OCI-LY1 (cell line): Measurements from ENCODE around the gene SEMA4G.

Source experiments
- H2AFZ ChIP-seq: fragments of 200-600 bp; sonication (generic), shearing (Covaris generic); 2 replicates; pipeline ENCODE4 v1.6.0; 2014; ENCODE audit warnings: antibody characterized with exemption, mild to moderate bottlenecking, low read length
- H3F3A ChIP-seq: fragments of 200-600 bp; sonication (generic), shearing (Covaris generic); 2 replicates; pipeline ENCODE4 v1.6.0; 2014; ENCODE audit warnings: mild to moderate bottlenecking, antibody characterized with exemption, low read length, moderate library complexity; ENCODE audit not compliant: insufficient read depth
- H3K27ac ChIP-seq: fragments of 200-600 bp; sonication (generic); 2 replicates; pipeline ENCODE4 v1.5.1; 2014; ENCODE audit warnings: low read length, mixed run types, mild to moderate bottlenecking, low read depth; ENCODE audit not compliant: poor library complexity, severe bottlenecking
- H3K27me3 ChIP-seq: fragments of 200-600 bp; sonication (generic); 2 replicates; pipeline ENCODE4 v1.6.0; 2014; ENCODE audit warnings: antibody characterized with exemption, mild to moderate bottlenecking, low read length, moderate library complexity; ENCODE audit not compliant: insufficient read depth
- H3K36me3 ChIP-seq: fragments of 200-600 bp; sonication (generic); 2 replicates; pipeline ENCODE4 v1.6.1; 2014; ENCODE audit warnings: mild to moderate bottlenecking, antibody characterized with exemption, low read length, moderate library complexity, mixed read lengths; ENCODE audit not compliant: insufficient read depth
- H3K4me1 ChIP-seq: fragments of 200-600 bp; sonication (generic); 2 replicates; pipeline ENCODE4 v1.5.1; 2014; ENCODE audit warnings: mild to moderate bottlenecking, low read length, moderate library complexity; ENCODE audit not compliant: insufficient read depth, severe bottlenecking
- H3K4me2 ChIP-seq: fragments of 200-600 bp; sonication (generic), shearing (Covaris generic); 2 replicates; pipeline ENCODE4 v1.6.1; 2014; ENCODE audit warnings: low read length
- H3K4me3 ChIP-seq: fragments of 200-600 bp; sonication (generic); 2 replicates; pipeline ENCODE4 v1.5.1; 2014; ENCODE audit warnings: low read length, low read depth, mild to moderate bottlenecking, mixed read lengths; ENCODE audit not compliant: poor library complexity, severe bottlenecking
- H3K79me2 ChIP-seq: fragments of 200-600 bp; shearing (Covaris generic); 2 replicates; pipeline ENCODE4 v1.6.1; 2016; ENCODE audit warnings: mixed run types, low read length, mixed read lengths; ENCODE audit not compliant: insufficient read depth
- H3K9ac ChIP-seq: fragments of 200-600 bp; sonication (generic), shearing (Covaris generic); 2 replicates; pipeline ENCODE4 v1.6.1; 2014; ENCODE audit warnings: mild to moderate bottlenecking, low read length, mixed read lengths
- H3K9me2 ChIP-seq: fragments of 200-600 bp; sonication (generic), shearing (Covaris generic); 2 replicates; pipeline ENCODE4 v1.6.1; 2014; ENCODE audit warnings: low read depth, mild to moderate bottlenecking, low read length, mixed read lengths
- H3K9me3 ChIP-seq: fragments of 200-600 bp; shearing (Covaris generic); 2 replicates; pipeline ENCODE4 v1.6.1; 2014; ENCODE audit warnings: low read length, mixed read lengths
- H4K20me1 ChIP-seq: fragments of 200-600 bp; sonication (generic), shearing (Covaris generic); 2 replicates; pipeline ENCODE4 v1.6.0; 2016; ENCODE audit warnings: mild to moderate bottlenecking, low read length; ENCODE audit not compliant: insufficient read depth
- EZH2 ChIP-seq: fragments of 200-600 bp; sonication (generic), shearing (Covaris generic); IDR thresholded peaks from 2 replicates; pipeline ENCODE4 v1.8.0; 2017; ENCODE audit warnings: borderline replicate concordance, mixed run types, mild to moderate bottlenecking, antibody characterized with exemption, low read length, moderate library complexity, mixed read lengths
- TF ChIP-seq, protein P1 (sequence below): fragments of 200-600 bp; sonication (generic), shearing (Covaris generic); IDR thresholded peaks from 2 replicates; pipeline ENCODE4 v1.5.1; 2017; ENCODE audit warnings: mild to moderate bottlenecking, antibody characterized with exemption, low read length, moderate library complexity, mixed read lengths

Gene SEMA4G

GRCh38 chr10:101008823-101009423, 39.6 kb downstream of the SEMA4G start:
- H3F3A ChIP-seq: no peaks in the 10 kb centered on the region
- no peaks in the 10 kb centered on the region for H3K9me3 ChIP-seq
- no peaks in the 10 kb centered on the region for H3K79me2 ChIP-seq
- no peaks in the 10 kb centered on the region for H3K4me1 ChIP-seq
- H3K36me3 ChIP-seq: no peaks in the 10 kb centered on the region
- no peak overlapping the region for H3K4me3 ChIP-seq
- H3K9ac ChIP-seq: no peak overlapping the region
- H3K27ac ChIP-seq: no peak overlapping the region
- H3K9me2 ChIP-seq: no peaks in the 10 kb centered on the region
- H2AFZ ChIP-seq: no peak overlapping the region
- TF ChIP-seq EZH2: no peak
- no peaks in the 10 kb centered on the region for H4K20me1 ChIP-seq
- H3K27me3 ChIP-seq: no peaks in the 10 kb centered on the region
- H3K4me2 ChIP-seq: no peak overlapping the region

GRCh38 chr10:101010329-101010728, 41.0 kb downstream of the SEMA4G start:
- Histone ChIP-seq H3K27me3 (no peaks in the 10 kb centered on the region), H3K36me3 (no peaks in the 10 kb centered on the region), H3F3A (no peaks in the 10 kb centered on the region), H3K9me3 (no peaks in the 10 kb centered on the region), H3K4me1 (no peaks in the 10 kb centered on the region), H3K9me2 (no peaks in the 10 kb centered on the region), H4K20me1 (no peaks in the 10 kb centered on the region), H3K4me2 (no peak overlapping the region), H3K27ac (no peak overlapping the region), H3K9ac (no peak overlapping the region), H3K4me3 (no peak overlapping the region), H2AFZ (no peak overlapping the region), H3K79me2 (no peaks in the 10 kb centered on the region)
- TF ChIP-seq, protein P1, sequence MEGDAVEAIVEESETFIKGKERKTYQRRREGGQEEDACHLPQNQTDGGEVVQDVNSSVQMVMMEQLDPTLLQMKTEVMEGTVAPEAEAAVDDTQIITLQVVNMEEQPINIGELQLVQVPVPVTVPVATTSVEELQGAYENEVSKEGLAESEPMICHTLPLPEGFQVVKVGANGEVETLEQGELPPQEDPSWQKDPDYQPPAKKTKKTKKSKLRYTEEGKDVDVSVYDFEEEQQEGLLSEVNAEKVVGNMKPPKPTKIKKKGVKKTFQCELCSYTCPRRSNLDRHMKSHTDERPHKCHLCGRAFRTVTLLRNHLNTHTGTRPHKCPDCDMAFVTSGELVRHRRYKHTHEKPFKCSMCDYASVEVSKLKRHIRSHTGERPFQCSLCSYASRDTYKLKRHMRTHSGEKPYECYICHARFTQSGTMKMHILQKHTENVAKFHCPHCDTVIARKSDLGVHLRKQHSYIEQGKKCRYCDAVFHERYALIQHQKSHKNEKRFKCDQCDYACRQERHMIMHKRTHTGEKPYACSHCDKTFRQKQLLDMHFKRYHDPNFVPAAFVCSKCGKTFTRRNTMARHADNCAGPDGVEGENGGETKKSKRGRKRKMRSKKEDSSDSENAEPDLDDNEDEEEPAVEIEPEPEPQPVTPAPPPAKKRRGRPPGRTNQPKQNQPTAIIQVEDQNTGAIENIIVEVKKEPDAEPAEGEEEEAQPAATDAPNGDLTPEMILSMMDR: no peak
- TF ChIP-seq EZH2: no peak

DNA sequence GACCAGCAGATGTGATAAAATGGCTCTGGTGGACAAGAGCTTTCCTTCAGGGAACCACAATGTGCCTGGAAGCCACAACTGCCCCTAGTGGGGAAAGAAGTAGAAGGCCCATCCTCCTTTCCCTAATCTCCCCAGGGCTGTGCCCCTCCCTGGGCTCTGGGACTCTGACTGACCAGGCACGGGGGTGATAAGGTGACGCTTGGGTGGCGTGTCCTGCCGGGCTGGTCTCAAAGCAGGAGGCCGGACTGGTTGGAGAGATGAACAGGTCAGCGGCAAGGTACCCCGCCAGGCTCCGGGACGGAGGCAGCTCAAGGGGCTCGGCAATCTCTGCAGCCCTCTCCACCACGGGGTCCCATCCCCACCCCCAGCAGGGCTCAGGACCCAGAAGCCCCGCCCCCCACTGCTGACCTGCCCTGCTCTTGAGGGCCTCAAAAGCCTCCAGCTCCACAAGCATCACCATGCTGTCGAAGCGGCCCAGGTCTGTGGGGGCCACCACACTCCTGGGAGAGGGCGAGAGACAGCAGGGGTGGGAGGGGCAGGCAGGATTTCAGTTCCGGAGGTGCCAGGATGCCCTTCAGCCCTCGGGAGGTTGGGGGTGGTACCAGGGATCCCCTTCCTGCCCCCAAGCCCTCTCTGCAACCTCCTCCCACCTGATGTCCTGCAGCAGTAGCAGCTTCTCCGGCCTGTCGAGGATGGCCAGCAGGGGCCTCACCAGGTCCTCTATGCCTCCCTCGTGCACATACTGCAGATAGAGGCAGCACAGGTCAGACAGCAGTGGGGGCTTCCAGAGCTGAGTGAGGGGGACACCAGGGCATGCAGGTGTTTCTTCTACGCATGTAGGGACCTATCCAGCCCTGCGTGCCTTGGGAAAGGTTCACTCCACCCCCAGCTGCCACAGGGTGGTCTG, 42.5 kb downstream of the SEMA4G start:
- no peak overlapping the region for H3K9ac ChIP-seq
- no peaks in the 10 kb centered on the region for H3K27me3 ChIP-seq
- no peaks in the 10 kb centered on the region for H3K36me3 ChIP-seq
- H3K4me2 ChIP-seq: no peak overlapping the region
- H3K9me2 ChIP-seq: no peaks in the 10 kb centered on the region
- H2AFZ ChIP-seq: no peak overlapping the region
- TF ChIP-seq EZH2: no peak
- TF ChIP-seq, protein P1: no peak
- H3K27ac ChIP-seq: no peak overlapping the region
- H3K4me1 ChIP-seq: no peaks in the 10 kb centered on the region
- H3K4me3 ChIP-seq: no peak overlapping the region
- H3K9me3 ChIP-seq: no peaks in the 10 kb centered on the region
- H3K79me2 ChIP-seq: no peaks in the 10 kb centered on the region
- no peaks in the 10 kb centered on the region for H3F3A ChIP-seq
- no peaks in the 10 kb centered on the region for H4K20me1 ChIP-seq
